ENCODE measurements around the gene TOM1L2.

GRCh38 chr17:17947966-17948365 is 24.2 kb downstream of the TOM1L2 start:
- TF ChIP-seq POLR2A (IDR thresholded peaks at IDR 0.05; ENCODE audit: low read depth, low read length) (no peak), TAF1 (IDR thresholded peaks at IDR 0.05; ENCODE audit: low read depth, low read length) (no peak), POLR2AphosphoS5 (IDR thresholded peaks at IDR 0.05; ENCODE audit: low read depth, low read length) (no peak), PAX5 (IDR thresholded peaks at IDR 0.05; ENCODE audit: insufficient read depth, low read length, severe bottlenecking) (no peak)

All from GM12891 (cell line).